Upper lobe of left lung (tissue), 6 donors: ENCODE measurements around the gene PAK6. TPM values are rescaled to one million over a fixed set of nuclear protein-coding genes. Genes with fewer than 3 reads are reported as not detected.

Experiments
- ATAC-seq, 2 donors: fragments of 200-7000 bp; cut with Tn5 transposase; one replicate each; pipeline ENCODE4 v1.9.1; 2022; ENCODE audit warnings: mild to moderate bottlenecking in 2 of 2, moderate library complexity in 2 of 2; ENCODE audit not compliant: low FRiP score in 2 of 2
- DNase-seq, 2 donors: peaks; one replicate each; pipeline ENCODE4 v3.0.0-alpha.2; 2019 to 2020
- H3K27ac ChIP-seq, 4 donors: fragments of 200-600 bp; sonication (generic); one replicate each; pipeline ENCODE4 v1.5.1; 2016 to 2019
- H3K27me3 ChIP-seq, 4 donors: fragments of 200-600 bp; sonication (generic); one replicate each; pipeline ENCODE4 v1.5.1; 2017 to 2019
- H3K36me3 ChIP-seq, 4 donors: fragments of 200-600 bp; sonication (generic); one replicate each; pipeline ENCODE4 v1.5.1; 2016 to 2019
- H3K4me1 ChIP-seq, 4 donors: fragments of 200-600 bp; sonication (generic); one replicate each; pipeline ENCODE4 v1.5.1; 2018 to 2019
- H3K4me3 ChIP-seq, 4 donors: fragments of 200-600 bp; sonication (generic); one replicate each; pipeline ENCODE4 v1.5.1; 2017 to 2019; ENCODE audit warnings: mild to moderate bottlenecking in 2 of 4, moderate library complexity in 1 of 4
- H3K9me3 ChIP-seq, 4 donors: fragments of 200-600 bp; sonication (generic); one replicate each; pipeline ENCODE4 v1.5.1; 2018 to 2019
- EP300 ChIP-seq, 4 donors: sonication (generic); formaldehyde crosslinking; IDR thresholded peaks; one replicate each; pipeline ENCODE4 v1.5.1; 2017; ENCODE audit warnings: antibody characterized with exemption in 4 of 4, control low read depth in 2 of 4
- POLR2A ChIP-seq, 4 donors: fragments of 450-650 bp; IDR thresholded peaks; one replicate each; pipeline ENCODE4 v1.5.1; 2016 to 2017; ENCODE audit warnings: antibody characterized with exemption in 4 of 4, mild to moderate bottlenecking in 2 of 4
- POLR2AphosphoS5 ChIP-seq, 2 donors: sonication (generic); formaldehyde crosslinking; IDR thresholded peaks; one replicate each; pipeline ENCODE4 v1.5.1; 2017; ENCODE audit warnings: antibody characterized with exemption in 2 of 2
- WGBS, 2 donors: methylation state at CpG; one replicate each; pipeline ENCODE4 v1.1.5; 2017 to 2018; 5-methylcytosine and 5-hydroxymethylcytosine counted together
- total RNA-seq, 6 donors: library from RNA; depleted of rRNA in 4 of 6; stranded (reverse); fragments of >200 nt in 4 of 6; gene quantifications; one replicate each; pipeline versions ENCODE4 v1.1.0 to v1.2.1, GENCODE V29; 2016 to 2021
- TF ChIP-seq, protein P1 (sequence below), 6 experiments: fragments of 450-650 bp in 4 of 6; fragments of 200-600 bp in 2 of 6; sonication (generic) in 2 of 6; IDR thresholded peaks; one replicate each; pipeline ENCODE4 v1.5.1; 2016 to 2019; ENCODE audit warnings: antibody characterized with exemption in 6 of 6
- donor health status: DM: no; HTN: no; CAD: no; lungs with moderate emphysema.
- donor health status: DM: no; HTN: yes; CAD: no; lungs with severe emphysema.

PAK6 gene
- total RNA-seq, 6 donors from 2014 or later, result 4.5 to 23.4 (median 15.0) TPM

DNA sequence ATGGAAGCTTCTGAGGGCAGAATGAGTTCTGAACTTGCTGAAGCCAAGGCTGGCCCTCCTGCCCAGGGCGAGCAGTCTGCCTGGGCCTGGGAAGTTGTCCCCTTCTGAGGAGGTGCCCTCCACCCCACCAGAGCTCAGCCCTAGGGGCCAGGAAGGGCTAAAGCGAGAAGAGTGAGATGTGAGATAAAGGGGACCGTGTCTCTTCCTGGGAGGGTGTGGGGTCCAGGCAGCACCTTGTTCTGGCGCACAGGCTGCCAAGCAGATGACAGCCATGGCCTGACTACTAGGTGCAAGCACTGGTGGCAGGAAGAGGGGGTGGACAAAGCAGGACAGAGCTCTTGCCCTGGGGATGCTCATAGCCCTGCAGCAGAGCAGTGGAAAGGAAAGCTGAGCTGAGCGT lies 3.7 kb downstream of the PAK6 start:
- H3K36me3 ChIP-seq, result no peaks in the 10 kb centered on the region
- no peak overlapping the region for H3K4me3 ChIP-seq
- H3K4me1 ChIP-seq, result peaks cover 9 to 19% (median 11%) of the 10 kb centered on the region in 4 donors
- no peak for TF ChIP-seq EP300 (IDR thresholded peaks at IDR 0.05)
- TF ChIP-seq, protein P1, sequence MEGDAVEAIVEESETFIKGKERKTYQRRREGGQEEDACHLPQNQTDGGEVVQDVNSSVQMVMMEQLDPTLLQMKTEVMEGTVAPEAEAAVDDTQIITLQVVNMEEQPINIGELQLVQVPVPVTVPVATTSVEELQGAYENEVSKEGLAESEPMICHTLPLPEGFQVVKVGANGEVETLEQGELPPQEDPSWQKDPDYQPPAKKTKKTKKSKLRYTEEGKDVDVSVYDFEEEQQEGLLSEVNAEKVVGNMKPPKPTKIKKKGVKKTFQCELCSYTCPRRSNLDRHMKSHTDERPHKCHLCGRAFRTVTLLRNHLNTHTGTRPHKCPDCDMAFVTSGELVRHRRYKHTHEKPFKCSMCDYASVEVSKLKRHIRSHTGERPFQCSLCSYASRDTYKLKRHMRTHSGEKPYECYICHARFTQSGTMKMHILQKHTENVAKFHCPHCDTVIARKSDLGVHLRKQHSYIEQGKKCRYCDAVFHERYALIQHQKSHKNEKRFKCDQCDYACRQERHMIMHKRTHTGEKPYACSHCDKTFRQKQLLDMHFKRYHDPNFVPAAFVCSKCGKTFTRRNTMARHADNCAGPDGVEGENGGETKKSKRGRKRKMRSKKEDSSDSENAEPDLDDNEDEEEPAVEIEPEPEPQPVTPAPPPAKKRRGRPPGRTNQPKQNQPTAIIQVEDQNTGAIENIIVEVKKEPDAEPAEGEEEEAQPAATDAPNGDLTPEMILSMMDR (IDR thresholded peaks at IDR 0.05), result no peak
- no peak for TF ChIP-seq POLR2A (IDR thresholded peaks at IDR 0.05)
- no peak for TF ChIP-seq POLR2AphosphoS5 (IDR thresholded peaks at IDR 0.05)
- H3K27ac ChIP-seq, result no peak overlapping the region
- peak in 1 of 2 donors; percentile 16 for DNase-seq
- no peaks in the 10 kb centered on the region for H3K27me3 ChIP-seq
- H3K9me3 ChIP-seq, result no peaks in the 10 kb centered on the region
- no peak for ATAC-seq
- 83 to 93% methylated on average over 5 of the region's 5 CpGs for WGBS, 2 donors

DNA sequence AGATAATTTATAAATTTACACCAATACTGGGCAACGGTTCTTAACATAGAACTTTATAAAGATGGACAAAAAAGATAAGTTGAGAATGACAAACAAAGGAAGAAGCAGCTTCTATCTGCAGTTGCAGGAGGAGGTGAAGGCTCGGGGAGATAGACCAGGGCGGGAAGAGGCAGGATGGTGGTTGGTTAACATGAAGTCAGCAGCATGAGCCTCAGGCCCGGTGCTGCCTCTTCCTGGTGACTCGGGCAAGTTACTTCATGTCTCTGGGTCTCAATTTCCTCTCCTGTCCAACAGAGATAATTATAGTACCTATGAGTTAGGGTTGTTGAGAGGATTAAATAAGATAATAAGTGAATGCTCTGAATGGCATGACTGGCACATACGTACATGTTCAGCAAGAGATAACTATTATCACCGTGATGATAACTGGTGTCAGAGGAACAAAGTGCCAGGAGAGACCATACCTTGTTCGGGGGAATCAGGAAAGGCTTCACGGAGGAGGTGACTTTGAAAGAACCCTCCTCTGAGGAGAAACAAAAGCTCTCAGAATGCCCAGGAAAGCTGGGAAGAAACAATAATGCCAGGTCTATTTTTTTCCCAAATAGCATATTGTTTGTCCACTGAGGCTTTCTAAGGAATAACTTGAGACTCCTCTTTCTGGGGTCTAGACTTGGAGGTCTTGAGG lies 4.4 kb downstream of the PAK6 start:
- ATAC-seq, result no peak

DNA sequence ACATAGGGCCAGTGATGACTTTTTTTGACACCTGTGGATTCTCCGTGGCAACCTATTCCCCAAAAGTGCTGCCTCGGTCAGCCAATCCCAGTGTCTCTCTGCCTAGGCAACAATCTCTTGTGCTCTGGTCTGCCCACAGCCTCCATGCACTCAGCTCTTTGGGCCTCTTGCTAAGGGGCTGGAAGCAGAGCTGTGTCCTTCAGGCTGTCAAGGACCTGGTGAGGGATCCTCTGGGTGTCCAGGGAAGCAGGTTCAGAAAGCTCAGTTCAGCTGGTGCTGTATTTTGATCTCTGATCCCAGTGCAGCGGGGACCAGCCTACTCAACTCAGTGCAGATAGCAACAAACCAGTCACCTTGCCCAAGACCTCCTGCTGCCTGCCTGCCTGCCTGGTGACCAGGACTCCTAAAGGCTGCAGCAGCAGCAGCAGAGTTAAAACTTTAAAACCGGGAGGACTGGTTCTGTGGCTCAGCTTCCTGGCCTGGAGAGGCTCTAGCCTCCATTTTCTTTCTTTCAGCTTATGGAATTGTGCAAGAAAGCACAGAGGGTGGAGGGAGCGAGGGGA lies 6.2 kb downstream of the PAK6 start:
- no peaks in the 10 kb centered on the region for H3K36me3 ChIP-seq
- peak overlapping the region in 2 of 4 donors; percentile 17 to 43 for H3K27ac ChIP-seq
- H3K4me1 ChIP-seq, result peaks cover 0 to 11% (median 5%) of the 10 kb centered on the region in 4 donors
- peak in 1 of 2 donors; percentile 74 for DNase-seq
- H3K9me3 ChIP-seq, result no peaks in the 10 kb centered on the region
- 67 to 83% methylated on average over 4 to 5 of the region's 5 CpGs for whole genome bisulfite sequencing, 2 donors
- TF ChIP-seq POLR2A (IDR thresholded peaks at IDR 0.05) (no peak), EP300 (IDR thresholded peaks at IDR 0.05) (no peak), POLR2AphosphoS5 (IDR thresholded peaks at IDR 0.05) (no peak)
- TF ChIP-seq, protein P1 (IDR thresholded peaks at IDR 0.05), result no peak
- H3K4me3 ChIP-seq, result no peak overlapping the region
- H3K27me3 ChIP-seq, result no peaks in the 10 kb centered on the region
- ATAC-seq, result peak in 1 of 2 donors; percentile 70

More for the DNA sequence above, 4.4 kb downstream of the PAK6 start:
- no peaks in the 10 kb centered on the region for H3K9me3 ChIP-seq
- no peaks in the 10 kb centered on the region for H3K36me3 ChIP-seq
- no peak overlapping the region for H3K4me3 ChIP-seq
- DNase-seq, result peak in 1 of 2 donors; percentile 15
- H3K27me3 ChIP-seq, result no peaks in the 10 kb centered on the region
- 80 to 81% methylated on average over 9 of the region's 9 CpGs for WGBS, 2 donors
- no peak overlapping the region for H3K27ac ChIP-seq
- TF ChIP-seq, protein P1 (IDR thresholded peaks at IDR 0.05), result no peak
- TF ChIP-seq POLR2A (IDR thresholded peaks at IDR 0.05) (no peak), POLR2AphosphoS5 (IDR thresholded peaks at IDR 0.05) (no peak), EP300 (IDR thresholded peaks at IDR 0.05) (no peak)
- H3K4me1 ChIP-seq, result peaks cover 9 to 19% (median 11%) of the 10 kb centered on the region in 4 donors

DNA sequence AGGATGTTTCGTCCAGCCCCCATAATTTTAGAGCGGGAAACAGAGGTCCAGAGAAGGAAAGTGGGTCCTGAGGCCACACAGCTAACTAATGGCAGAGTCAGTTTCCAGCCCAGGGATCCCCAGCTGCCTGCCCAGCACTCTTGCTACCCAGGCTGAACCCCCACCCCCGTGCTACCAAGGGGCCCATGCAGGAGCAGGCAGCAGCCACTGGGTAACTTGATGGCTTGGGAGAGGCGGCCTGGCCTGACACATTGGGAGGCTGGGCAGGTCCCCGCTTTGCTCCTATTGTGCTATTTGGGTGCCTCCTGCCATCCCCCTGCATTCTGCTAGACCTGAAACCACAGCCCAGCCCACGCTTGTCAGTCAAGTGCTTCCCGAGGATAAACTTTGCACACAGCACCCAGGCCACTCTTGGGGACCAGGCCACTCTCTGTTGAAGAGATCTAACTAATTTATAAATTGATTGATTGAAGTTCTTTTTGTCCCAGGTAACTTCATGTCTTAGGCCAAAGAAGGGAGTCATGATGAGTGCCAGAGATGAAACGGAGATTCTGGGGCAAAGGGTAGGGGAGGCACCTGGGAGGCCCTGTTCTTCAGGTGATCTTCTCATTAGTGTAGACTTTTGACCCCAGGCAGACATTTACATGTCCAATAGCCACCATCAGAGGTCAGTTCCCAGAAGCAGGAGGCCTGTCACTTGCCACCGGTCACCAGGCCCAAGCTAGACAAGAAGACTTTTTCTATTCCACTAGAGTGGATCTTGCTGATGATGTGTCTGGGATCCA lies 7.0 kb downstream of the PAK6 start:
- Histone ChIP-seq H3K27ac (peak overlapping the region in 2 of 4 donors; percentile 17 to 43), H3K36me3 (no peaks in the 10 kb centered on the region), H3K4me1 (peaks cover 0 to 11% (median 5%) of the 10 kb centered on the region in 4 donors), H3K9me3 (no peaks in the 10 kb centered on the region), H3K4me3 (no peak overlapping the region), H3K27me3 (no peaks in the 10 kb centered on the region)
- DNase-seq (peak in 1 of 2 donors; percentile 13), ATAC-seq (no peak)
- TF ChIP-seq, protein P1 (IDR thresholded peaks at IDR 0.05), result no peak
- TF ChIP-seq POLR2AphosphoS5 (IDR thresholded peaks at IDR 0.05) (no peak), POLR2A (IDR thresholded peaks at IDR 0.05) (no peak), EP300 (IDR thresholded peaks at IDR 0.05) (no peak)
- WGBS, 2 donors, result 78 to 91% methylated on average over 6 to 9 of the region's 9 CpGs
